ENCODE data around the gene ZRANB1.

Gene ZRANB1

GRCh38 chr10:124918906-124919305 lies 23.0 kb upstream of the ZRANB1 start:
- Histone ChIP-seq H3K4me3 (ENCODE audit: control insufficient read depth in 1 of 7, extremely low read depth in 1 of 7, insufficient read depth in 4 of 7, low read depth in 2 of 7, low read length in 6 of 7) (peak overlapping the region in 3 of 7 experiments; percentile 78 to 99 (median 92)), H3K27me3 (replicated peaks in 2 of 5; ENCODE audit: control insufficient read depth in 4 of 5, insufficient read depth in 5 of 5, low read length in 4 of 5) (no peaks in the 10 kb centered on the region), H3K27ac (ENCODE audit: insufficient read depth in 1 of 2, low read depth in 1 of 2, low read length in 2 of 2, poor library complexity in 1 of 2, severe bottlenecking in 2 of 2) (peak overlapping the region in 1 of 2 experiments; percentile 96), H3K36me3 (ENCODE audit: control insufficient read depth in 4 of 4, insufficient read depth in 4 of 4, low read length in 3 of 4) (peaks cover 0 to 5% (median 2%) of the 10 kb centered on the region in 4 experiments), H3K4me1 (ENCODE audit: control extremely low read depth in 1 of 4, control insufficient read depth in 4 of 4, insufficient read depth in 4 of 4, low read length in 3 of 4) (peaks cover 16 to 25% (median 19%) of the 10 kb centered on the region in 4 experiments), H3K9me3 (ENCODE audit: control extremely low read depth in 1 of 5, control insufficient read depth in 4 of 5, insufficient read depth in 2 of 5, low read depth in 1 of 5, low read length in 4 of 5) (no peaks in the 10 kb centered on the region)
- no peak for DNase-seq
- CTCF ChIA-PET: no interaction called here
- 96% methylated on average over 3 of the region's 3 CpGs for WGBS (ENCODE audit: insufficient coverage)
- POLR2A ChIA-PET: no interaction called here

GRCh38 chr10:124921261-124921660 lies 20.7 kb upstream of the ZRANB1 start:
- ChIA-PET POLR2A (no interaction called here), CTCF (interaction anchor here (0.6 kb wide), 1 partner anchor 42 kb away, joined by 3 read pairs; no protein-coding TSS in a partner anchor)
- DNase-seq: no peak

GRCh38 chr10:124923684-124924083 lies 18.2 kb upstream of the ZRANB1 start:
- Histone ChIP-seq H3K9me3 (ENCODE audit: control extremely low read depth in 1 of 5, control insufficient read depth in 4 of 5, insufficient read depth in 2 of 5, low read depth in 1 of 5, low read length in 4 of 5) (no peaks in the 10 kb centered on the region), H3K36me3 (ENCODE audit: control insufficient read depth in 4 of 4, insufficient read depth in 4 of 4, low read length in 3 of 4) (peaks cover 0 to 7% (median 2%) of the 10 kb centered on the region in 4 experiments), H3K4me3 (ENCODE audit: control insufficient read depth in 1 of 7, extremely low read depth in 1 of 7, insufficient read depth in 4 of 7, low read depth in 2 of 7, low read length in 6 of 7) (no peak overlapping the region), H3K27me3 (replicated peaks in 2 of 5; ENCODE audit: control insufficient read depth in 4 of 5, insufficient read depth in 5 of 5, low read length in 4 of 5) (no peaks in the 10 kb centered on the region), H3K27ac (ENCODE audit: insufficient read depth in 1 of 2, low read depth in 1 of 2, low read length in 2 of 2, poor library complexity in 1 of 2, severe bottlenecking in 2 of 2) (no peak overlapping the region), H3K4me1 (ENCODE audit: control extremely low read depth in 1 of 4, control insufficient read depth in 4 of 4, insufficient read depth in 4 of 4, low read length in 3 of 4) (peaks cover 3 to 11% (median 7%) of the 10 kb centered on the region in 4 experiments)
- DNase-seq: no peak
- WGBS (ENCODE audit: insufficient coverage): 88% methylated on average over 1 of the region's 5 CpGs
- POLR2A ChIA-PET: no interaction called here
- CTCF ChIA-PET: no interaction called here

More at GRCh38 chr10:124921261-124921660, 20.7 kb upstream of the ZRANB1 start:
- WGBS (ENCODE audit: insufficient coverage): 80% methylated on average over 1 of the region's 1 CpG
- Histone ChIP-seq H3K4me1 (ENCODE audit: control extremely low read depth in 1 of 4, control insufficient read depth in 4 of 4, insufficient read depth in 4 of 4, low read length in 3 of 4) (peaks cover 8 to 20% (median 13%) of the 10 kb centered on the region in 4 experiments), H3K9me3 (ENCODE audit: control extremely low read depth in 1 of 5, control insufficient read depth in 4 of 5, insufficient read depth in 2 of 5, low read depth in 1 of 5, low read length in 4 of 5) (no peaks in the 10 kb centered on the region), H3K36me3 (ENCODE audit: control insufficient read depth in 4 of 4, insufficient read depth in 4 of 4, low read length in 3 of 4) (peaks cover 0 to 5% (median 2%) of the 10 kb centered on the region in 4 experiments), H3K27ac (ENCODE audit: insufficient read depth in 1 of 2, low read depth in 1 of 2, low read length in 2 of 2, poor library complexity in 1 of 2, severe bottlenecking in 2 of 2) (no peak overlapping the region), H3K27me3 (replicated peaks in 2 of 5; ENCODE audit: control insufficient read depth in 4 of 5, insufficient read depth in 5 of 5, low read length in 4 of 5) (no peaks in the 10 kb centered on the region), H3K4me3 (ENCODE audit: control insufficient read depth in 1 of 7, extremely low read depth in 1 of 7, insufficient read depth in 4 of 7, low read depth in 2 of 7, low read length in 6 of 7) (no peak overlapping the region)

- peaks cover 0 to 1% (median 0%) of the 10 kb centered on the region in 5 experiments for H3K9me3 ChIP-seq (ENCODE audit: control extremely low read depth in 1 of 5, control insufficient read depth in 4 of 5, insufficient read depth in 2 of 5, low read depth in 1 of 5, low read length in 4 of 5)
- no peak for DNase-seq
- no peaks in the 10 kb centered on the region for H3K27me3 ChIP-seq (replicated peaks in 2 of 5; ENCODE audit: control insufficient read depth in 4 of 5, insufficient read depth in 5 of 5, low read length in 4 of 5)
- CTCF ChIA-PET: interaction anchor here (0.7 kb wide), 1 partner anchor 68 kb away, joined by 3 read pairs; no protein-coding TSS in a partner anchor
- 97% methylated on average over 3 of the region's 5 CpGs for WGBS (ENCODE audit: insufficient coverage)
- peaks cover 0 to 11% (median 4%) of the 10 kb centered on the region in 4 experiments for H3K36me3 ChIP-seq (ENCODE audit: control insufficient read depth in 4 of 4, insufficient read depth in 4 of 4, low read length in 3 of 4)
- H3K4me3 ChIP-seq (ENCODE audit: control insufficient read depth in 1 of 7, extremely low read depth in 1 of 7, insufficient read depth in 4 of 7, low read depth in 2 of 7, low read length in 6 of 7): no peak overlapping the region
- POLR2A ChIA-PET: interaction anchor here (1.1 kb wide), 1 partner anchor 11 kb away, joined by 3 read pairs; no protein-coding TSS in a partner anchor
- no peak overlapping the region for H3K27ac ChIP-seq (ENCODE audit: insufficient read depth in 1 of 2, low read depth in 1 of 2, low read length in 2 of 2, poor library complexity in 1 of 2, severe bottlenecking in 2 of 2)
- peaks cover 0 to 4% (median under 1%) of the 10 kb centered on the region in 4 experiments for H3K4me1 ChIP-seq (ENCODE audit: control extremely low read depth in 1 of 4, control insufficient read depth in 4 of 4, insufficient read depth in 4 of 4, low read length in 3 of 4)
These were observed 15.4 kb upstream of the ZRANB1 start for GRCh38 chr10:124926548-124926947.

- Histone ChIP-seq H3K27ac (ENCODE audit: insufficient read depth in 1 of 2, low read depth in 1 of 2, low read length in 2 of 2, poor library complexity in 1 of 2, severe bottlenecking in 2 of 2) (no peak overlapping the region), H3K27me3 (replicated peaks in 2 of 5; ENCODE audit: control insufficient read depth in 4 of 5, insufficient read depth in 5 of 5, low read length in 4 of 5) (no peaks in the 10 kb centered on the region), H3K9me3 (ENCODE audit: control extremely low read depth in 1 of 5, control insufficient read depth in 4 of 5, insufficient read depth in 2 of 5, low read depth in 1 of 5, low read length in 4 of 5) (peaks cover 0 to 6% (median 0%) of the 10 kb centered on the region in 5 experiments), H3K36me3 (ENCODE audit: control insufficient read depth in 4 of 4, insufficient read depth in 4 of 4, low read length in 3 of 4) (peaks cover 0 to 7% (median 4%) of the 10 kb centered on the region in 4 experiments), H3K4me3 (ENCODE audit: control insufficient read depth in 1 of 7, extremely low read depth in 1 of 7, insufficient read depth in 4 of 7, low read depth in 2 of 7, low read length in 6 of 7) (no peak overlapping the region), H3K4me1 (ENCODE audit: control extremely low read depth in 1 of 4, control insufficient read depth in 4 of 4, insufficient read depth in 4 of 4, low read length in 3 of 4) (peaks cover 0 to 2% (median 0%) of the 10 kb centered on the region in 4 experiments)
- ChIA-PET POLR2A (no interaction called here), CTCF (no interaction called here)
- DNase-seq: no peak
- WGBS (ENCODE audit: insufficient coverage): 100% methylated on average over 4 of the region's 7 CpGs
These were observed 13.8 kb upstream of the ZRANB1 start for GRCh38 chr10:124928087-124928486.

GRCh38 chr10:124928545-124928944 lies 13.4 kb upstream of the ZRANB1 start:
- ChIA-PET POLR2A (no interaction called here), CTCF (no interaction called here)
- DNase-seq: no peak
- Histone ChIP-seq H3K27ac (ENCODE audit: insufficient read depth in 1 of 2, low read depth in 1 of 2, low read length in 2 of 2, poor library complexity in 1 of 2, severe bottlenecking in 2 of 2) (no peak overlapping the region), H3K27me3 (replicated peaks in 2 of 5; ENCODE audit: control insufficient read depth in 4 of 5, insufficient read depth in 5 of 5, low read length in 4 of 5) (no peaks in the 10 kb centered on the region), H3K36me3 (ENCODE audit: control insufficient read depth in 4 of 4, insufficient read depth in 4 of 4, low read length in 3 of 4) (peaks cover 0 to 7% (median 3%) of the 10 kb centered on the region in 4 experiments), H3K4me3 (ENCODE audit: control insufficient read depth in 1 of 7, extremely low read depth in 1 of 7, insufficient read depth in 4 of 7, low read depth in 2 of 7, low read length in 6 of 7) (no peak overlapping the region), H3K4me1 (ENCODE audit: control extremely low read depth in 1 of 4, control insufficient read depth in 4 of 4, insufficient read depth in 4 of 4, low read length in 3 of 4) (peaks cover 0 to 2% (median 0%) of the 10 kb centered on the region in 4 experiments), H3K9me3 (ENCODE audit: control extremely low read depth in 1 of 5, control insufficient read depth in 4 of 5, insufficient read depth in 2 of 5, low read depth in 1 of 5, low read length in 4 of 5) (peaks cover 0 to 6% (median 0%) of the 10 kb centered on the region in 5 experiments)
- 100% methylated on average over 3 of the region's 3 CpGs for WGBS (ENCODE audit: insufficient coverage)

GRCh38 chr10:124935946-124936345 lies 6.0 kb upstream of the ZRANB1 start:
- H3K36me3 ChIP-seq (ENCODE audit: control insufficient read depth in 4 of 4, insufficient read depth in 4 of 4, low read length in 3 of 4): peaks cover 0 to 3% (median 0%) of the 10 kb centered on the region in 4 experiments
- no peak overlapping the region for H3K27ac ChIP-seq (ENCODE audit: insufficient read depth in 1 of 2, low read depth in 1 of 2, low read length in 2 of 2, poor library complexity in 1 of 2, severe bottlenecking in 2 of 2)
- H3K27me3 ChIP-seq (replicated peaks in 2 of 5; ENCODE audit: control insufficient read depth in 4 of 5, insufficient read depth in 5 of 5, low read length in 4 of 5): no peaks in the 10 kb centered on the region
- POLR2A ChIA-PET: no interaction called here
- no peak overlapping the region for H3K4me3 ChIP-seq (ENCODE audit: control insufficient read depth in 1 of 7, extremely low read depth in 1 of 7, insufficient read depth in 4 of 7, low read depth in 2 of 7, low read length in 6 of 7)
- peak in 2 of 3 donors; percentile 21 to 40 for DNase-seq
- peaks cover 3 to 12% (median 6%) of the 10 kb centered on the region in 4 experiments for H3K4me1 ChIP-seq (ENCODE audit: control extremely low read depth in 1 of 4, control insufficient read depth in 4 of 4, insufficient read depth in 4 of 4, low read length in 3 of 4)
- WGBS (ENCODE audit: insufficient coverage): 100% methylated on average over 2 of the region's 2 CpGs
- peaks cover 0 to 6% (median 0%) of the 10 kb centered on the region in 5 experiments for H3K9me3 ChIP-seq (ENCODE audit: control extremely low read depth in 1 of 5, control insufficient read depth in 4 of 5, insufficient read depth in 2 of 5, low read depth in 1 of 5, low read length in 4 of 5)
- CTCF ChIA-PET: no interaction called here

Data from common myeloid progenitor, CD34-positive (primary cell).